Thyroid gland (tissue), 4 donors: ENCODE measurements around the gene HPS5. TPM values are rescaled to one million over a fixed set of nuclear protein-coding genes. Genes with fewer than 3 reads are reported as not detected.

Source experiments
- DNase-seq, 2 donors: peaks; one replicate each; pipeline ENCODE4 v3.0.0-alpha.2; 2019
- H3K27ac ChIP-seq, 3 donors: fragments of 200-600 bp; sonication (generic); 1 replicate in 2 of 3; 2 replicates in 1 of 3; pipeline ENCODE4 v1.5.1; 2016 to 2019; ENCODE audit warnings: mild to moderate bottlenecking in 1 of 3, moderate library complexity in 1 of 3
- H3K27me3 ChIP-seq: fragments of 200-600 bp; sonication (generic); one replicate; pipeline ENCODE4 v1.5.1; 2019
- H3K36me3 ChIP-seq, 2 donors: fragments of 200-600 bp; sonication (generic); one replicate each; pipeline ENCODE4 v1.5.1; 2016 to 2019
- H3K4me1 ChIP-seq, 2 donors: fragments of 200-600 bp; sonication (generic); one replicate each; pipeline ENCODE4 v1.5.1; 2017 to 2019
- H3K4me3 ChIP-seq, 3 donors: fragments of 200-600 bp; sonication (generic); replicated peaks in 1 of 3; 1 replicate in 2 of 3; 2 replicates in 1 of 3; pipeline ENCODE4 v1.5.1; 2016; ENCODE audit warnings: mild to moderate bottlenecking in 1 of 3
- H3K9me3 ChIP-seq: fragments of 200-600 bp; sonication (generic); one replicate; pipeline ENCODE4 v1.5.1; 2017
- CTCF ChIP-seq, 6 experiments: fragments of 200-600 bp in 3 of 6; fragments of 450-650 bp in 3 of 6; sonication (generic) in 3 of 6; IDR thresholded peaks; one replicate each; pipeline ENCODE4 v1.5.1; 2016 to 2019; ENCODE audit warnings: antibody characterized with exemption in 6 of 6, mild to moderate bottlenecking in 2 of 6, inconsistent platforms in 1 of 6, moderate library complexity in 1 of 6
- POLR2A ChIP-seq, 2 donors: fragments of 450-650 bp; IDR thresholded peaks; one replicate each; pipeline ENCODE4 v1.6.1; 2017; ENCODE audit warnings: antibody characterized with exemption in 2 of 2, mild to moderate bottlenecking in 2 of 2, moderate library complexity in 1 of 2
- WGBS, 2 donors: methylation state at CpG; one replicate each; pipeline ENCODE4 v1.1.5; 2017; 5-methylcytosine and 5-hydroxymethylcytosine counted together
- intact Hi-C: fragments of 100-400 bp; cut with DNase I; formaldehyde crosslinking; loops from one replicate; pipeline ENCODE4 v1.15.1; 2023
- total RNA-seq, 4 donors: library from RNA; depleted of rRNA; stranded (reverse); fragments of >200 nt; gene quantifications; one replicate each; pipeline ENCODE4 v1.2.3, GENCODE V29; 2016

Gene HPS5
- total RNA-seq, 4 donors from 2014 or later, result 21.0 to 26.7 (median 24.2) TPM

- Histone ChIP-seq H3K27me3 (no peaks in the 10 kb centered on the region), H3K36me3 (no peaks in the 10 kb centered on the region), H3K4me1 (peaks cover 24 to 43% of the 10 kb centered on the region in 2 donors), H3K27ac (peak overlapping the region in 1 of 3 donors; percentile 51), H3K9me3 (no peaks in the 10 kb centered on the region), H3K4me3 (no peak overlapping the region)
- no peak for DNase-seq
- intact Hi-C loops, result no loop called here
- WGBS, 2 donors, result 91% methylated on average over 9 of the region's 9 CpGs
- TF ChIP-seq POLR2A (IDR thresholded peaks at IDR 0.05) (no peak), CTCF (IDR thresholded peaks at IDR 0.05) (no peak)
Observed at GRCh38 chr11:18314784-18315523, 7.0 kb downstream of the HPS5 start.

GRCh38 chr11:18313965-18314763 lies 7.8 kb downstream of the HPS5 start:
- Histone ChIP-seq H3K4me3 (no peak overlapping the region), H3K9me3 (no peaks in the 10 kb centered on the region), H3K27ac (peak overlapping the region; percentile 51 to 79 (median 74)), H3K27me3 (no peaks in the 10 kb centered on the region), H3K36me3 (no peaks in the 10 kb centered on the region), H3K4me1 (peaks cover 24 to 48% of the 10 kb centered on the region in 2 donors)
- intact Hi-C loops, result no loop called here
- DNase-seq, result no peak
- 86 to 95% methylated on average over 10 of the region's 10 CpGs for WGBS, 2 donors
- TF ChIP-seq POLR2A (IDR thresholded peaks at IDR 0.05), result no peak
- no peak for TF ChIP-seq CTCF (IDR thresholded peaks at IDR 0.05)

GRCh38 chr11:18312663-18313420 lies 9.1 kb downstream of the HPS5 start:
- no peak for TF ChIP-seq POLR2A (IDR thresholded peaks at IDR 0.05)
- TF ChIP-seq CTCF (IDR thresholded peaks at IDR 0.05), result no peak
- no peak for DNase-seq
- peak overlapping the region; percentile 74 to 79 (median 76) for H3K27ac ChIP-seq

GRCh38 chr11:18312012-18312411 lies 9.9 kb downstream of the HPS5 start:
- Histone ChIP-seq H3K27ac (peak overlapping the region; percentile 34 to 76 (median 74)), H3K4me3 (no peak overlapping the region), H3K4me1 (peaks cover 24 to 51% of the 10 kb centered on the region in 2 donors), H3K27me3 (no peaks in the 10 kb centered on the region), H3K9me3 (no peaks in the 10 kb centered on the region), H3K36me3 (peaks cover 5 to 11% of the 10 kb centered on the region in 2 donors)
- 78 to 89% methylated on average over 3 of the region's 3 CpGs for whole genome bisulfite sequencing, 2 donors
- no peak for DNase-seq
- TF ChIP-seq CTCF (IDR thresholded peaks at IDR 0.05), result no peak
- no peak for TF ChIP-seq POLR2A (IDR thresholded peaks at IDR 0.05)
- intact Hi-C loops, result no loop called here

More at GRCh38 chr11:18312663-18313420, 9.1 kb downstream of the HPS5 start:
- whole genome bisulfite sequencing, 2 donors, result 59% methylated on average over 2 of the region's 2 CpGs
- no peak overlapping the region for H3K4me3 ChIP-seq
- no peaks in the 10 kb centered on the region for H3K27me3 ChIP-seq
- no peaks in the 10 kb centered on the region for H3K9me3 ChIP-seq
- H3K36me3 ChIP-seq, result peaks cover 5 to 9% of the 10 kb centered on the region in 2 donors
- H3K4me1 ChIP-seq, result peaks cover 24 to 51% of the 10 kb centered on the region in 2 donors
- intact Hi-C loops, result no loop called here
